ENCODE results near the gene NALCN.

Gene NALCN

GRCh38 chr13:101415358-101416174 is 742 bp downstream of the NALCN start:
- no peak for DNase-seq (ENCODE audit: low spot score)

- no peak for DNase-seq (ENCODE audit: low spot score)
Observed at GRCh38 chr13:101412076-101412475, 4.2 kb downstream of the NALCN start.

DNA sequence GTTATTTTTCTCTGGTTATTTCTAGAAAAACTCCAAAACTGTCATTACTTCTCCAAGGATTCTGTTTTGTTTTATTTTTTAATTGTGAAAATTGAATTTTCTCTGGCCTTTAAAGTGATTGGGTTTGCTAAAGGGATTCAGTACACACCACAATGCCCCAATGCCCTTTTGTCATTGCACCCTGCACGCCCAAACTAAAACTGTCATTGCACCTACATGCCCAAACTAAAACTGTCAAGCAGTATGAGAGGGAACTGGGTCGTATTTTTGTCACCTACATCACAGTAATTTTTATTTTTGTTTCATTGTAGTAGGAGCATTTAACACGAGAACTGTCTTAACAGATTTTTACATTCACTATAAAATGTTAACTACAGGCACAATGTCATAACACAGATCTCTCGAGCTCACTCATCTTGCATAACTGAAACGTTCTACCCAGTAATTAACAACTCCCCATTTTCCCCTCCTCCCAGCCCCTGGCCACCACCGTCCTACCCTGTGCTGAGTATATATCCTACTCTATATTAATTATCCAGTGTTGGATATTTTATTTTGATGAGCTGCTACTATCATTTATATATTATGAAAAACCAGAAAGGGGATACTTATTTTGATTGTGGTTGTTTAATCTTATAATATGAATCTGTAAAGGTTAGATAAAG is 7.2 kb downstream of the NALCN start:
- no peak for DNase-seq (ENCODE audit: low spot score)

DNA sequence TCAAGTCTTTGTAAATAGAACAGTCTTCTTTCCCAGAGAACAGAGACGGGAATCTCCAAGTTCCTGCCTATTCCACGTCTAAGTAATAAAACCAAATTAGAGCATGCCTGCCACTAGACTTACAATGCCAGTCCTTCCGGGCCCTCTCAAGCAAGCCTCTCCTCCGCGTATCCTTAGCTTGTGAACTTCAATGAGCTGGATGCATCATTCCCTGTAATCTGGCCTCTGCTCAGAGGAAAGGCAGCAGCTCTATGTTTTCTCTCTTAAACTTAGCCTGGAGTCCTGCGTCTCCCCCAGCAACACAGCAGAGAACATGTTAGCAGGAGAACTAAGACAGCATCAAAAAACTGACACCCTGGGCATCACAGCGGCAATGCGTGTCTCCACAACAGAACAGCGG is 8.2 kb downstream of the NALCN start:
- no peak for DNase-seq (ENCODE audit: low spot score)

DNA sequence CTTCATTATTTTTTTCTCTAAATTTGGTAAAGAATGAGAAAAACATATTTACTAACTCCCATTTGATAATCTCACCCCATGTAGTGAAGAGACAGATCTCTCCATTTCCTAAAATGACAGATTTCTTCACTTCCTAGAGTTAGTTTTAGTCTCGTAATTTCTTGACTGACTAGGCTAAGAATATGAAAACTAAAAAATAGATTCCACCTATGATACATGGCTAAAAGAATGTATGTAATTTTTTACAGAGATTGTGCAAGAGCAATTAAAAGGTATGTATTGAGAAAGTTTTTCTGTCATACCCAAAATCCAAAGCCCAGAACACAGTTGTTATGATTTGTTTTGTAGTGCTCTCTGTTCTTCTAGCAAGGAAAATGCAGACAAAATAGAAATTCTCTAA is 9.5 kb downstream of the NALCN start:
- no peak for DNase-seq (ENCODE audit: low spot score)

- DNase-seq (ENCODE audit: low spot score) = no peak
Observed at GRCh38 chr13:101401196-101401595, 15.1 kb downstream of the NALCN start.

GRCh38 chr13:101399365-101399764 is 16.9 kb downstream of the NALCN start:
- DNase-seq (ENCODE audit: low spot score) = no peak

DNA sequence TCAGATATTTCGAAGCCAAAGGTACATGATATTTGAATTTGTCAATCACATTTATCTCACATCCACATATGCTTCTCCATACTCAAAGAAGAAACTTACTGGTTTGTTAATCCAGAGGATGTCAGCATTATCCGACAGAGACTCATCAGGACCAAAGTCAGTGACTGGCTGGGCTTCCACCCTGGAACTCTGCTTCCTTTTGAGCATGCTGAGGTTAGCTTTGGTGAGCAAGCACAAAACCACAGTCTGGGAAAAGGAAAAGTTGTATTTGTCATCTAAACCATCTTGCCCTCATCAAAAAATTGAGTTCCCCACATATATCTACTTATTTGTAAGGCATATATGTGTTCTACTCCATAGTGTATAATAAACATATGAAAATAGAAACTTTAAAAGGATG is 17.4 kb downstream of the NALCN start:
- no peak for DNase-seq (ENCODE audit: low spot score)

GRCh38 chr13:101398191-101398590 is 18.1 kb downstream of the NALCN start:
- no peak for DNase-seq (ENCODE audit: low spot score)

DNA sequence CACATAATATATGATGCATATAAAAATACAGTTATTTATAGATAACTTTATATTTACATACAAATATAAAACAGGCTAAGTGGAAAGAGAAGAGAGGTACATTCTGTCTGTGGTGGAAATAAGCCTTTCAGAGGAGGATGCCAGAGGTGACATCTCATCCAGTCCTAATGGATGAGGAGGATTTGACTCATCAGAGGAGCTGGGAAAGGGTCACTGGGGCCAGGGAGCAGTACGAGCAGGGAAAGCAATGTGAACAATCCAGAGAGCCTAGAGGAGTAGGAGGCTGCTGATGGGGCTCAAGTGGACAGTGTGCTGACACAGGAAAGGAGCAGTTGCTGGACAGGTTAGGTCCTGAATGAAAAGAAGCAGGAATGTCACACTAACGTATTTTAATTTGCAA is 18.6 kb downstream of the NALCN start:
- DNase-seq (ENCODE audit: low spot score) = no peak

DNA sequence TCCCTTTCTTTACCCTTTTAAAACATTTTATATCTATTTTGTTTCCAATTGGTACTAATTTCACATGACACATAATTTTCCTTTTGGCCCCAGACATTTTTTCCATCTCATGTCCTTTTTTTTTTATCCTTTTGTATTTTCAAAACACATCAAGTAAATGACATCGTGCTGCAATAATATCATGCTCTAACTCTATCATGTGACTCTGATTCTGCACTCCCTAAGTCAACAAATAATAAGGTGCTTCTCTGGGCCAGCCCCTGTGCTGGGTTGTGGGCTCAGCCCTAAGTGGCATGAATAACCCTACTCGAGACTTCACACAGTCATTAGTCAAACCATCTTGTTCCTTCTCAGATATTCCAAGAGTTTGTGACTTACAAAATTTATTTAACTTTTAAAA is 21.7 kb downstream of the NALCN start:
- no peak for DNase-seq (ENCODE audit: low spot score)

DNA sequence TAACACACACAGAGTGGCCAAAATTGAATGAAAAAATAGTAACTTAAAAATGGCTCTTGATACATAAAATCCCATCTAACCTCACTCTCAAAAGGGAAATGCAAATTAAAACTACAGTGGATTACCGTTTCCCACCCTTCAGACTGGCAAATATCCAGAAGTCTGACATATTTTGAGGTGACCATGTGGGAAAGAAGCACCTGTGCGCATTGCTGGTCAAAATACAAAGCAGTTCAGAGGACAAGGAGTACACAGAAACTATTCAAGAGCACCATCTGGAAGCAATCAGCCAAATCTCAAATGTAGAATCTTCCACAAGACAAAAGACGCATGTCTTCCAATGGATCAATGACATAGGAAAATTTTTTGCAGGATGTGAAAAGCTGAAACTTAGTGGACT is 23.2 kb downstream of the NALCN start:
- no peak for DNase-seq (ENCODE audit: low spot score)

DNA sequence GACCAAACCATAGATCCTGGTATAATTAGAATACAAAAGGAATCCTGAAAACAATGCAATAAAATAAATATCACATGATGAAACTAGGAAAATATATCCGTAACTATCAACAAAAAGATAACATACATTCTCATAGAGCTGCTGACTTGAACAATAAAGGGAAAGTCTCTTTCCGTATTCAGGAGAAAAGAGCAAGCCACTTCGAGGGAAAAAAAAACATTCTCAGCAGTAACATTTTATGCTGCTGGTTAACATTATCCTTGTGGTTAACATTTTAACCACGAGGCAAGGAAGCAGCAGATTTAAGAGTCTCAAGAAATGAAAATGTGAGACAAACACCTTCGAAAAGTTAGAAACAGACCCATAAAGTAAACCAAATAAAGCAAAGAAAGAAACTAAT is 25.8 kb downstream of the NALCN start:
- DNase-seq (ENCODE audit: low spot score) = no peak

- DNase-seq (ENCODE audit: low spot score) = no peak
Observed at GRCh38 chr13:101384929-101385328, 31.4 kb downstream of the NALCN start.

- no peak for DNase-seq (ENCODE audit: low spot score)
Observed at GRCh38 chr13:101383595-101383994, 32.7 kb downstream of the NALCN start.

GRCh38 chr13:101382701-101383100 is 33.6 kb downstream of the NALCN start:
- no peak for DNase-seq (ENCODE audit: low spot score)

DNA sequence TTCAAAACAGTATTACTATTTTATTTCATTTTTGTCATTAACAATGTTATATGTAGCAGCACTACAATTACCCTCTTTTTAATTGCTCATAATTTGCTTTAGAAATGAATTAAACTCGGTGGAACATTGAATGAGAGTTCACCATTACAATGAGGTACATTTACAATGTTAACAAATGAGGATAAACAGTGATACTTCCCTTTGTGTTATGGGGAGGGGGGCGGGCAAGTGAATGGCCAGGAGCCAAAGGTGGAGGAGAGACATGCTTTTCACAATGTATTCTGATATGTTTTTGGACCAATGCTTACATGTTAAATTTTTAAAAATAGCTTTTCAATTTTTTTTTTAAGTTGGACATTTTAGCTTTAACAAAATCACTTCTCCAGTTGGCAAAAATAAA is 34.2 kb downstream of the NALCN start:
- DNase-seq (ENCODE audit: low spot score) = no peak

DNA sequence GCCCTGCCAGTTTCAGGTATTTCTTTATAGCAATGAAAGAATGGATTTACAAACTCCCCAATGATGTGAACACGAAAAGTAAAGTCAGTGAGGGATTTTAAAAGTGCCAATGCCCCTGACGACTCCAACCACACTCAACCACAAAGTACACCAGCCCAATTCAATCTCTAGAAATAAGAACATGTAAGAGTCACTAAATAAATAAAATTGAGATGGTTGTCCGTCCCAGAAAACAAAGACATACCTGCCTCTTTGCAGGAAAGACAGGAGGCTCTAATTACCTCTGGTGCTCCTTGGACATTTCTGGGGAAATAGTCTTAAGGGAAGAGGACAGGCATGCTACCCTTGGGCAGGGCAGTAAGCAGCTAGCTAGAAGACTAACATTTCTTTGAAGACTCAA is 55.8 kb downstream of the NALCN start:
- no peak for DNase-seq (ENCODE audit: low spot score)

GRCh38 chr13:101354895-101355294 is 61.4 kb downstream of the NALCN start:
- no peak for DNase-seq (ENCODE audit: low spot score)

DNA sequence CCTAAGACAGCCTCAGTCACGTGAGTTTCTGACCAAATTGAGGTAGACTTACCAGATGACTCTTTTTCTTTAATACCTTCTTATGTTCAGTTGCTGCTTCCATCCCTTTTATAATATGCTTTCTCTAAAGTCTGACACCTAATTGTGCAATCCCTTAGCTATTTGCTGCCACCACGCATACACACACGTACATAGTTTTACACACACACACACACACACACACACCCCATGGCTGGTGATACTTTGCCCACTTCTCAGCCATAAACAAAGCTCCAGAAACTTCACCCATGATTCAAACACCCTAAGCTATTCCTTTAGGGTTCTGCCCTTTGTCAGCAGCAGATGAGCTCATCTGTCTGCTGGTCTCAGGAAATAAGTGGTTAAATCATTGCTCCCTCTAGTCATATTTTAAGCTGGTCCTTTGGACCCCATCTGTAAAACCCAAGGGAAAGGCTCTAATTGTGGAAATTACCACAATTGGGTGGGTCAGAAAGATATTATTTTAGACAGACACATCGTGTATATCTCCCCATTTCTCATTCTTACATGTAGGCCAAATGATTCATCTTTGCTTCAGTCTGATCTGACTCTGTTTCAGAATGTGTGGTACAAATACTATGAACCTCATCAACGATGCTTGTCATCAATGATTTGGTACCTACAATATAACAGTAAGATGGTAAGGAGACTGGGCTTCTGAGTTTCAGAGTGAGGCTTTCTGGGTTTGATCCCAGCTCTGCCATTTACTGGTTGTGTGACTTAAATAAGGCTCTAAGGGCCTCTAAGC is 69.2 kb downstream of the NALCN start:
- DNase-seq (ENCODE audit: low spot score) = no peak

DNA sequence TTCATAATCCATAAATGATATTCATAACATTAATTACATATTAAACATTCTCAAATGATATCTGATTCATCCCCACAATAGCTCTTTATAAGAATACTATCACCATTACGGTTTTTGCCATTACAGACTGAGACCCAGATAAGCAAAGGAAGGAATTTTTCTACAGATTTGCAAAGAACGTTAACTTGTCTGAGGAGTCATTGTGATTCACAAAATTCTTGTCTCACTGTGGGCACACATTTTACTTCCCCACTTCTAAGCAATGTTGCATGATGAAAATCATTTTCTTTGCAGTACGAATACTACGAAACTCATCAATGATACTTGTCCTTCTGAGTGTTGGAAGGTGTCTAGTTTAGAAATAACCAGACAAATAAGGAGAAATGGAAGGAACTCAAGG is 70.1 kb downstream of the NALCN start:
- DNase-seq (ENCODE audit: low spot score) = no peak

DNA sequence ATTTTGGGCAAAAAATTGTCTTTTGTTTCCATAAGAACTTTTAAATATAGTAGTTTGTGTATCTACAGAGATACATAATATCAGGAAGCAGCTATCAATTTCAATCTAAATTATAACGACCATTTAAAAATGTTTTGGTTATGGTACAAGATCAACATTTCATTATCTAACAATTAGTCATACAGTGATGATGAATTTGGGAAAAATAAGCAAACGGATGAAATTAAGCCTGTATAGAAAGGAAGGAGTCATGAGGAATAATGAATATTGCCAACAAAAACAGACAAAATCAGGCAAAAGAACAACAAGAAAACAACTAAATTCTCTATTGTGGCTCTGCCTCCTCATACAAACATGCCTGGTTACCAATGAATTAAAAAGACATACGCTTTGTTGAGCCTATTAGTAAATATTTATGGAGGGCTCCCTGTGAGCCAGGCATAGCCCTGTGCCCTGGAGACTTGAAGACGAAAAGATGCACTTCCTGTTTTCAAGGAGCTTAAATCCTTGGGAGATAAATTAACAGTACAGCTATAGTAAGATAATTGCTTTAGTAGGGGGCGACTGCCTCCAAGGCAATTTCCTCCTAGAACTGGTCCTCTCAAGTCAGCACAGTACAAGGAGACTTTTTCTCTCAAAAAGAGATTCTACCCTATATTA is 73.0 kb downstream of the NALCN start:
- DNase-seq (ENCODE audit: low spot score) = no peak

- no peak for DNase-seq (ENCODE audit: low spot score)
Observed at GRCh38 chr13:101341464-101341863, 74.8 kb downstream of the NALCN start.
